ENCODE results near the gene FLYWCH2.

- TF ChIP-seq, protein P1, sequence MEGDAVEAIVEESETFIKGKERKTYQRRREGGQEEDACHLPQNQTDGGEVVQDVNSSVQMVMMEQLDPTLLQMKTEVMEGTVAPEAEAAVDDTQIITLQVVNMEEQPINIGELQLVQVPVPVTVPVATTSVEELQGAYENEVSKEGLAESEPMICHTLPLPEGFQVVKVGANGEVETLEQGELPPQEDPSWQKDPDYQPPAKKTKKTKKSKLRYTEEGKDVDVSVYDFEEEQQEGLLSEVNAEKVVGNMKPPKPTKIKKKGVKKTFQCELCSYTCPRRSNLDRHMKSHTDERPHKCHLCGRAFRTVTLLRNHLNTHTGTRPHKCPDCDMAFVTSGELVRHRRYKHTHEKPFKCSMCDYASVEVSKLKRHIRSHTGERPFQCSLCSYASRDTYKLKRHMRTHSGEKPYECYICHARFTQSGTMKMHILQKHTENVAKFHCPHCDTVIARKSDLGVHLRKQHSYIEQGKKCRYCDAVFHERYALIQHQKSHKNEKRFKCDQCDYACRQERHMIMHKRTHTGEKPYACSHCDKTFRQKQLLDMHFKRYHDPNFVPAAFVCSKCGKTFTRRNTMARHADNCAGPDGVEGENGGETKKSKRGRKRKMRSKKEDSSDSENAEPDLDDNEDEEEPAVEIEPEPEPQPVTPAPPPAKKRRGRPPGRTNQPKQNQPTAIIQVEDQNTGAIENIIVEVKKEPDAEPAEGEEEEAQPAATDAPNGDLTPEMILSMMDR (IDR thresholded peaks at IDR 0.05), result no peak
- no peak for TF ChIP-seq ZFX (IDR thresholded peaks at IDR 0.05; ENCODE audit: borderline replicate concordance)
These were observed 36.3 kb upstream of the FLYWCH2 start for GRCh38 chr16:2846511-2847310.
